Fibroblast of villous mesenchyme (primary cell): Measurements from ENCODE around the gene LRR1. TPM values are rescaled to one million over a fixed set of nuclear protein-coding genes. Genes with fewer than 3 reads are reported as not detected.
"Not testable (repeated sequence)": the region's sequence is repeated elsewhere in the genome, so short reads cannot be mapped to it uniquely, and the experiment has no call there.

ENCODE experiments used
- DNase-seq: peaks from one replicate; pipeline ENCODE4 v3.0.0-alpha.2; 2010; ENCODE audit warnings: low read depth
- H3K4me3 ChIP-seq: 2 replicates; pipeline ENCODE4 v1.5.1; 2011; ENCODE audit warnings: low read depth, mild to moderate bottlenecking, low read length
- CTCF ChIP-seq: IDR thresholded peaks from 2 replicates; pipeline ENCODE4 v1.5.1; 2012; ENCODE audit warnings: low read depth, mild to moderate bottlenecking, low read length; ENCODE audit not compliant: insufficient read depth
- small RNA-seq: library from RNA; depleted of rRNA; stranded (forward); fragments of <200 nt; gene quantifications from one replicate; pipeline ENCODE3, GENCODE V24; 2012
- total RNA-seq: library from RNA; depleted of rRNA; stranded (reverse); fragments of >200 nt; gene quantifications from 2 replicates; pipeline ENCODE4 v1.2.3, GENCODE V29; 2012

LRR1 gene
- total RNA-seq, 1 donor, result 26.8 TPM

GRCh38 chr14:49653508-49653907 lies 54.8 kb downstream of the LRR1 start:
- no peak for TF ChIP-seq CTCF
- DNase-seq, result no peak
- H3K4me3 ChIP-seq, result no peak overlapping the region

- no peak for TF ChIP-seq CTCF
- no peak overlapping the region for H3K4me3 ChIP-seq
- DNase-seq, result no peak
These were observed 55.8 kb downstream of the LRR1 start for GRCh38 chr14:49654511-49654910.

- not testable (repeated sequence) for H3K4me3 ChIP-seq, DNase-seq
These were observed 58.8 kb downstream of the LRR1 start for GRCh38 chr14:49657500-49657899.

- no peak overlapping the region for H3K4me3 ChIP-seq
- no peak for TF ChIP-seq CTCF
- DNase-seq, result no peak
These were observed 61.1 kb downstream of the LRR1 start for GRCh38 chr14:49659526-49660455.

Small RNA genes within 50 kb of the gene (small RNA-seq; reads per million reads assigned to genes)
- gene AL139099.3 (not detected), gene AL139099.4 (not detected), gene RF00019 (not detected), gene RNA5SP384 (not detected)

Other genes with a start within 250 kb of the LRR1 start
- gene RPS29, start 12.6 kb upstream of the LRR1 start, total RNA-seq, result 2,020 and 2,708 TPM in 2 replicates
- gene RPL36AL, start 21.7 kb downstream of the LRR1 start, total RNA-seq, result 175 and 217 TPM in 2 replicates
- 79.9 and 104 TPM in 2 replicates for gene MGAT2, start 21.9 kb downstream of the LRR1 start, total RNA-seq
- gene DNAAF2, start 36.3 kb downstream of the LRR1 start, total RNA-seq, result 8.4 and 11.7 TPM in 2 replicates
- gene POLE2, start 89.3 kb downstream of the LRR1 start, total RNA-seq, result 14.2 and 17.3 TPM in 2 replicates
- 2.6 and 3.0 TPM in 2 replicates for gene KLHDC1, start 94.2 kb downstream of the LRR1 start, total RNA-seq
- gene KLHDC2, start 169.2 kb downstream of the LRR1 start, total RNA-seq, result 63.0 and 73.1 TPM in 2 replicates